ENCODE measurements around the gene RTBDN. TPM values are rescaled to one million over a fixed set of nuclear protein-coding genes. Genes with fewer than 3 reads are reported as not detected.

Gene RTBDN
- total and polyA plus RNA-seq, 2 of the 8 experiments (the other 6 are each of a cell fraction or from before 2014, with no cell fraction given) = 4.0 to 4.8 TPM

DNA sequence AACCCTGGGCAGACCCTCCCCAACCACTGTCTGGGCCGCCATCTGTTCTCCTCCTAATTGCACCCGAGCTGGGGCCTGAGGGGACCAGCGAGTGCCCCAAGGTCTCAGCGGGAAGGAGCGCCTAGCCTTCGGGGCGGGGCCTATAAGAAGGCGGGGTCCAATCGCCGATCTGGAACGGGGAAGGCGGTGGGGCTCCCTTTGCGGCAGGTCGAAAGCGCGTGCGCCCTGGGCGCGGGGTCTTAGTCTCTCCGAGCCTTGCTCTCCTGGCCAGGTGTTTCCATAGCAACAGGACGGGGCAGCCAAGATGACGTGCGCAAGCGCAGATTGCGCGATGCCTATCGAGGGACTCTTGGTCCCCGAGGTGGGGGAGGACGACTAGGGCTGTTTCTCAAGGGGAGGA is 6.7 kb upstream of the RTBDN start:
- Histone ChIP-seq H3K79me2 (ENCODE audit: control insufficient read depth in 1 of 2, insufficient read depth in 2 of 2, low read length in 2 of 2) (peaks cover 0 to 9% of the 10 kb centered on the region in 2 experiments; a peak in 2 of 4 replicates), H4K5ac (ENCODE audit: insufficient read length, low read depth, low read length) (no peak overlapping the region), H3K9ac (replicated peaks in 1 of 4; ENCODE audit: extremely low read depth in 1 of 4, low read depth in 3 of 4, low read length in 3 of 4) (peak overlapping the region in 2 of 4 experiments; percentile 31 to 33; a peak in 3 of 7 replicates), H2BK5ac (ENCODE audit: low read depth, low read length) (no peak overlapping the region), H3K18ac (ENCODE audit: extremely low read depth, low read length) (no peak overlapping the region), H2AFZ (ENCODE audit: low read length) (no peak overlapping the region), H3K79me1 (ENCODE audit: low read depth, low read length) (peaks cover 11% of the 10 kb centered on the region), H3K27ac (ENCODE audit: low read depth, low read length) (0 out of 2 replicates have a peak overlapping the region, but pooled peaks have one; percentile 32), H3K4me2 (ENCODE audit: insufficient read depth in 1 of 2, low read depth in 2 of 2, low read length in 2 of 2) (peak overlapping the region; percentile 70 to 75), H3K9me3 (ENCODE audit: insufficient read depth in 2 of 2, low read depth in 1 of 2, low read length in 1 of 2) (no peaks in the 10 kb centered on the region), H4K91ac (replicated peaks; ENCODE audit: insufficient read length, low read length) (no peak overlapping the region), H2BK12ac (ENCODE audit: low read depth, low read length) (no peak overlapping the region), H3K27me3 (replicated peaks in 1 of 4; ENCODE audit: control insufficient read depth in 3 of 4, extremely low read depth in 1 of 4, insufficient read depth in 3 of 4, low read length in 3 of 4) (no peaks in the 10 kb centered on the region; a peak in 1 of 7 replicates), H4K20me1 (replicated peaks in 1 of 2; ENCODE audit: control insufficient read depth in 1 of 2, insufficient read depth in 2 of 2, low read length in 2 of 2) (peaks cover 8 to 21% of the 10 kb centered on the region in 2 experiments), H3K4ac (replicated peaks; ENCODE audit: insufficient read length, low read depth, low read length) (no peak overlapping the region), H2BK15ac (ENCODE audit: low read length) (no peak overlapping the region), H4K8ac (ENCODE audit: extremely low read depth, insufficient read depth, low read length) (no peak overlapping the region), H2BK20ac (ENCODE audit: low read length) (no peak overlapping the region), H2AK5ac (ENCODE audit: low read depth, low read length) (no peak overlapping the region), H3K56ac (replicated peaks; ENCODE audit: insufficient read length, low read depth, low read length) (no peak overlapping the region), H3K4me3 (ENCODE audit: extremely low read depth in 1 of 4, insufficient read depth in 2 of 4, low read depth in 3 of 4, low read length in 4 of 4) (peak overlapping the region; percentile 27 to 68 (median 48); a peak in 7 of 8 replicates), H3K14ac (ENCODE audit: insufficient read length) (no peak overlapping the region), H2BK120ac (replicated peaks; ENCODE audit: low read depth, low read length) (no peak overlapping the region), H3K23ac (ENCODE audit: insufficient read length) (no peak overlapping the region), H3K23me2 (ENCODE audit: low read depth, low read length) (peaks cover 15% of the 10 kb centered on the region), H3K4me1 (replicated peaks in 1 of 4; ENCODE audit: control insufficient read depth in 3 of 4, insufficient read depth in 4 of 4, low read length in 3 of 4) (peaks cover 6 to 29% (median 10%) of the 10 kb centered on the region in 4 experiments), H3K36me3 (ENCODE audit: control insufficient read depth in 2 of 4, insufficient read depth in 4 of 4, low read length in 3 of 4) (peaks cover 0 to 3% (median 0%) of the 10 kb centered on the region in 4 experiments; a peak in 1 of 8 replicates)
- CTCF ChIA-PET (ENCODE audit: partially characterized antibody) = interaction anchor here (0.9 to 1.4 kb wide), 2 partner anchors 13 to 16 kb away, joined by 3 to 4 read pairs; no protein-coding TSS in a partner anchor
- peak; percentile 94 to 96 for DNase-seq (ENCODE audit: low read depth in 1 of 2, low spot score in 2 of 2)
- POLR2A ChIA-PET (ENCODE audit: partially characterized antibody) = interaction anchor here (1.1 kb wide), 1 partner anchor 41 kb away, joined by 3 read pairs; no protein-coding TSS in a partner anchor
- FAIRE-seq = no peak
- WGBS, 2 experiments (ENCODE audit: extremely low coverage in 1 of 2, insufficient coverage in 1 of 2, insufficient read length in 1 of 2, insufficient replicate concordance in 2 of 2, low coverage in 1 of 2, low lambda C conversion rate in 2 of 2, missing lambda C conversion rate in 1 of 2) = 3% methylated on average over 29 of the region's 29 CpGs; no CpG with 5 or more reads in 1 of the 2 experiments

All from H1 (cell line).